Neural crest cell (in vitro differentiated cells): ENCODE measurements around the gene HSF2BP. TPM values are rescaled to one million over a fixed set of nuclear protein-coding genes. Genes with fewer than 3 reads are reported as not detected.
"Not testable (repeated sequence)": the region's sequence is repeated elsewhere in the genome, so short reads cannot be mapped to it uniquely, and the experiment has no call there.

ENCODE experiments used
- DNase-seq: peaks from one replicate; pipeline ENCODE4 v3.0.0; 2021; ENCODE audit warnings: low read depth, mixed read lengths, low spot score
- H3K27ac Mint-ChIP-seq: one replicate; pipeline ENCODE4 v1.8.0; 2021; ENCODE audit warnings: mild to moderate bottlenecking, mixed read lengths; ENCODE audit not compliant: unreplicated experiment
- H3K27me3 Mint-ChIP-seq: 2 replicates; pipeline ENCODE4 v1.8.0; 2021; ENCODE audit warnings: low read depth, mild to moderate bottlenecking, mixed read lengths
- H3K36me3 Mint-ChIP-seq: 2 replicates; pipeline ENCODE4 v1.8.0; 2021; ENCODE audit warnings: low read depth, mild to moderate bottlenecking, mixed read lengths
- H3K4me1 Mint-ChIP-seq: 2 replicates; pipeline ENCODE4 v1.8.0; 2021; ENCODE audit warnings: mixed read lengths
- H3K4me3 Mint-ChIP-seq: one replicate; pipeline ENCODE4 v1.8.0; 2021; ENCODE audit warnings: mild to moderate bottlenecking, mixed read lengths
- H3K9me3 Mint-ChIP-seq: 2 replicates; pipeline ENCODE4 v1.8.0; 2021; ENCODE audit warnings: mixed read lengths
- CTCF ChIP-seq: fragments of 200-600 bp; sonication (generic); conservative IDR thresholded peaks from 2 replicates; pipeline ENCODE4 v1.5.0; 2021; ENCODE audit warnings: antibody characterized with exemption, mild to moderate bottlenecking
- total RNA-seq: library from RNA; stranded (reverse); gene quantifications from 2 replicates; pipeline ENCODE4 v1.2.1, GENCODE V29; 2021

Gene HSF2BP
- total RNA-seq, 1 donor from 2014 or later: 2.3 TPM

GRCh38 chr21:43597052-43597451 is 62.2 kb downstream of the HSF2BP start:
- Mint-ChIP-seq H3K36me3 (no peaks in the 10 kb centered on the region), H3K27ac (no peak overlapping the region), H3K9me3 (no peaks in the 10 kb centered on the region), H3K27me3 (peaks cover 3% of the 10 kb centered on the region), H3K4me3 (no peak overlapping the region), H3K4me1 (peaks cover 28% of the 10 kb centered on the region)
- DNase-seq: no peak
- TF ChIP-seq CTCF: no peak

- H3K4me1 Mint-ChIP-seq: peaks cover 28% of the 10 kb centered on the region
- no peak for TF ChIP-seq CTCF
Observed at GRCh38 chr21:43596616-43597015, 62.7 kb downstream of the HSF2BP start.

GRCh38 chr21:43595769-43596168 is 63.5 kb downstream of the HSF2BP start:
- H3K36me3 Mint-ChIP-seq, DNase-seq, H3K4me3 Mint-ChIP-seq, H3K27me3 Mint-ChIP-seq, H3K27ac Mint-ChIP-seq, H3K9me3 Mint-ChIP-seq: not testable (repeated sequence)
- peaks cover 33% of the 10 kb centered on the region for H3K4me1 Mint-ChIP-seq

More at GRCh38 chr21:43596616-43597015, 62.7 kb downstream of the HSF2BP start:
- H3K27ac Mint-ChIP-seq: no peak overlapping the region
- H3K36me3 Mint-ChIP-seq: no peaks in the 10 kb centered on the region
- no peaks in the 10 kb centered on the region for H3K9me3 Mint-ChIP-seq
- peaks cover 3% of the 10 kb centered on the region for H3K27me3 Mint-ChIP-seq
- no peak overlapping the region for H3K4me3 Mint-ChIP-seq
- no peak for DNase-seq

DNA sequence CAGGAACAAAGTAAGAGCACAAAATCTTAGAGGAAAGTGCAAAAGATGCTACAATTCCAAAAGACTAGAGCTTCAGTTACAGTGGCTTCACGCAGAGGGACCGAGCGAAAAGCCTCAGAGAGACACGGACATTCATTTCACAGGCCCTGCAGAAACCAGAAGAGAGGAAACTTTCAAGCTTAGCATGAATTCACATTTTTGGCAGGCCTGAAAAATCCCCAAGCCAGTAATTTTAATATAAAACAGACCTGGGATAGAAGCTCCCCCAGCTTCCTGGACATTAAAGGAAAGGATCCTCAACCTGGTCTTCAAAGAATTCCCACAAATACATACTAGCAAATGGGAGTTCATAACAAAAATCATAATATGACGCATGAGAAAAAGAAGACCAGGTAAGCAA is 66.2 kb downstream of the HSF2BP start:
- DNase-seq: no peak
- Mint-ChIP-seq H3K27me3 (peaks cover 3% of the 10 kb centered on the region), H3K27ac (no peak overlapping the region), H3K4me1 (peaks cover 45% of the 10 kb centered on the region), H3K36me3 (no peaks in the 10 kb centered on the region), H3K9me3 (no peaks in the 10 kb centered on the region), H3K4me3 (no peak overlapping the region)
- no peak for TF ChIP-seq CTCF

DNA sequence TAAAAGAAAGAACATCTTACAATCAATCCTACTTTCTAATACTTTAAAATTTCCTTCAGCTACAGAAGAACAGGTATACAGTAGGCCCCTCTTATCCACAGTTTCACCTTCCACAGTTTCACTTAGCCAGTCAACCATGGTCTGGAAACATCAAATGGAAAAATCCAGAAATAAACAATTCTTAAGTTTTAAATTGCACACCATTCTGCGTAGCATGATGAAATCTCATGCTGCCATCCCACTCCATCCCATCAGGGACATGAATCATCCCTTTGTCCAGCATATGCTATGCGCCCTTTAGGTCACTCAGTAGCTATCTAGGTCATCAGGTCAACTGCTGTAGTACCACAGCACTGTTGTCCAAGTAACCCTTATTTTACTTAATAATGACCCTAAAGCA is 67.7 kb downstream of the HSF2BP start:
- H3K4me3 Mint-ChIP-seq: peak overlapping the region; percentile 42
- H3K27ac Mint-ChIP-seq: peak overlapping the region; percentile 93
- peaks cover 52% of the 10 kb centered on the region for H3K4me1 Mint-ChIP-seq
- peaks cover 3% of the 10 kb centered on the region for H3K27me3 Mint-ChIP-seq
- H3K9me3 Mint-ChIP-seq: no peaks in the 10 kb centered on the region
- no peaks in the 10 kb centered on the region for H3K36me3 Mint-ChIP-seq
- DNase-seq: no peak
- TF ChIP-seq CTCF: no peak

GRCh38 chr21:43590194-43590593 is 69.1 kb downstream of the HSF2BP start:
- Mint-ChIP-seq H3K9me3 (no peaks in the 10 kb centered on the region), H3K4me1 (peaks cover 60% of the 10 kb centered on the region), H3K27me3 (peaks cover 3% of the 10 kb centered on the region), H3K4me3 (no peak overlapping the region), H3K36me3 (no peaks in the 10 kb centered on the region), H3K27ac (no peak overlapping the region)
- DNase-seq: no peak
- no peak for TF ChIP-seq CTCF
